ENCODE results near the gene SWT1.

The SWT1 gene

GRCh38 chr1:185268352-185268751 is 111.4 kb downstream of the SWT1 start:
- no peak overlapping the region for H3K27ac Mint-ChIP-seq
- H3K4me1 Mint-ChIP-seq = no peaks in the 10 kb centered on the region
- H3K36me3 Mint-ChIP-seq = no peaks in the 10 kb centered on the region
- H3K27me3 Mint-ChIP-seq = no peaks in the 10 kb centered on the region
- no peak overlapping the region for H3K4me3 Mint-ChIP-seq
- no peak for DNase-seq
- H3K9me3 Mint-ChIP-seq = no peaks in the 10 kb centered on the region
- no peak for ATAC-seq (replicated peaks)

- H3K27me3 Mint-ChIP-seq = no peaks in the 10 kb centered on the region
- H3K27ac Mint-ChIP-seq = no peak overlapping the region
- no peak overlapping the region for H3K4me3 Mint-ChIP-seq
- no peak for DNase-seq
- H3K36me3 Mint-ChIP-seq = no peaks in the 10 kb centered on the region
- no peak for ATAC-seq (replicated peaks)
- H3K9me3 Mint-ChIP-seq = no peaks in the 10 kb centered on the region
- no peaks in the 10 kb centered on the region for H3K4me1 Mint-ChIP-seq
Measured at GRCh38 chr1:185271921-185272320, 115.0 kb downstream of the SWT1 start.

GRCh38 chr1:185279571-185279970 is 122.6 kb downstream of the SWT1 start:
- H3K9me3 Mint-ChIP-seq = no peaks in the 10 kb centered on the region
- H3K27ac Mint-ChIP-seq = no peak overlapping the region
- H3K36me3 Mint-ChIP-seq = peaks cover 14 to 24% of the 10 kb centered on the region in 2 donors
- DNase-seq (no peak), ATAC-seq (replicated peaks) (no peak)
- no peak overlapping the region for H3K4me3 Mint-ChIP-seq
- H3K4me1 Mint-ChIP-seq = peaks cover 1 to 11% of the 10 kb centered on the region in 2 donors
- no peaks in the 10 kb centered on the region for H3K27me3 Mint-ChIP-seq

- ATAC-seq (replicated peaks) = no peak
- H3K36me3 Mint-ChIP-seq = peaks cover 14 to 24% of the 10 kb centered on the region in 2 donors
- no peaks in the 10 kb centered on the region for H3K9me3 Mint-ChIP-seq
- DNase-seq = no peak
- peaks cover 1 to 11% of the 10 kb centered on the region in 2 donors for H3K4me1 Mint-ChIP-seq
- H3K27me3 Mint-ChIP-seq = no peaks in the 10 kb centered on the region
- H3K27ac Mint-ChIP-seq = no peak overlapping the region
- no peak overlapping the region for H3K4me3 Mint-ChIP-seq
Measured at GRCh38 chr1:185280589-185280988, 123.6 kb downstream of the SWT1 start.

- Mint-ChIP-seq H3K36me3 (peaks cover 14 to 24% of the 10 kb centered on the region in 2 donors), H3K27ac (no peak overlapping the region), H3K9me3 (no peaks in the 10 kb centered on the region), H3K27me3 (no peaks in the 10 kb centered on the region), H3K4me3 (no peak overlapping the region), H3K4me1 (peaks cover 1 to 11% of the 10 kb centered on the region in 2 donors)
- no peak for DNase-seq
- ATAC-seq (replicated peaks) = peak; percentile 74 to 80
Measured at GRCh38 chr1:185281245-185281644, 124.3 kb downstream of the SWT1 start.

- Mint-ChIP-seq H3K4me3 (no peak overlapping the region), H3K9me3 (no peaks in the 10 kb centered on the region), H3K4me1 (peaks cover 1 to 11% of the 10 kb centered on the region in 2 donors), H3K27me3 (no peaks in the 10 kb centered on the region), H3K36me3 (peaks cover 9 to 25% of the 10 kb centered on the region in 2 donors), H3K27ac (no peak overlapping the region)
- DNase-seq (no peak), ATAC-seq (replicated peaks) (no peak)
Measured at GRCh38 chr1:185284116-185284515, 127.1 kb downstream of the SWT1 start.

GRCh38 chr1:185284533-185285276 is 127.7 kb downstream of the SWT1 start:
- peaks cover 1 to 11% of the 10 kb centered on the region in 2 donors for H3K4me1 Mint-ChIP-seq
- DNase-seq (no peak), ATAC-seq (replicated peaks) (no peak)
- no peak overlapping the region for H3K4me3 Mint-ChIP-seq
- H3K27me3 Mint-ChIP-seq = no peaks in the 10 kb centered on the region
- peaks cover 3% of the 10 kb centered on the region in 2 donors for H3K9me3 Mint-ChIP-seq
- H3K36me3 Mint-ChIP-seq = peaks cover 13 to 29% of the 10 kb centered on the region in 2 donors
- no peak overlapping the region for H3K27ac Mint-ChIP-seq

GRCh38 chr1:185287451-185287850 is 130.5 kb downstream of the SWT1 start:
- Mint-ChIP-seq H3K9me3 (peaks cover 5% of the 10 kb centered on the region in 2 donors), H3K36me3 (peaks cover 10 to 23% of the 10 kb centered on the region in 2 donors), H3K27ac (no peak overlapping the region), H3K4me1 (peaks cover 2 to 9% of the 10 kb centered on the region in 2 donors), H3K27me3 (no peaks in the 10 kb centered on the region), H3K4me3 (no peak overlapping the region)
- no peak for ATAC-seq (replicated peaks)
- DNase-seq = no peak

- H3K4me3 Mint-ChIP-seq = no peak overlapping the region
- no peaks in the 10 kb centered on the region for H3K27me3 Mint-ChIP-seq
- peaks cover 3 to 17% of the 10 kb centered on the region in 2 donors for H3K4me1 Mint-ChIP-seq
- ATAC-seq (replicated peaks) (no peak), DNase-seq (no peak)
- H3K36me3 Mint-ChIP-seq = peaks cover 8 to 26% of the 10 kb centered on the region in 2 donors
- no peak overlapping the region for H3K27ac Mint-ChIP-seq
- H3K9me3 Mint-ChIP-seq = peaks cover 5% of the 10 kb centered on the region in 2 donors
Measured at GRCh38 chr1:185288435-185288834, 131.5 kb downstream of the SWT1 start.

GRCh38 chr1:185289880-185290279 is 132.9 kb downstream of the SWT1 start:
- Mint-ChIP-seq H3K27me3 (no peaks in the 10 kb centered on the region), H3K4me1 (peaks cover 6 to 17% of the 10 kb centered on the region in 2 donors), H3K4me3 (no peak overlapping the region), H3K36me3 (peaks cover 15 to 34% of the 10 kb centered on the region in 2 donors), H3K27ac (no peak overlapping the region), H3K9me3 (peaks cover 5% of the 10 kb centered on the region in 2 donors)
- ATAC-seq (replicated peaks) = no peak
- no peak for DNase-seq

GRCh38 chr1:185291159-185291558 is 134.2 kb downstream of the SWT1 start:
- DNase-seq (no peak), ATAC-seq (replicated peaks) (peak; percentile 57 to 63)
- Mint-ChIP-seq H3K4me3 (no peak overlapping the region), H3K27me3 (no peaks in the 10 kb centered on the region), H3K27ac (no peak overlapping the region), H3K9me3 (peaks cover 5% of the 10 kb centered on the region in 2 donors), H3K36me3 (peaks cover 15 to 40% of the 10 kb centered on the region in 2 donors), H3K4me1 (peaks cover 6 to 17% of the 10 kb centered on the region in 2 donors)

- no peak overlapping the region for H3K4me3 Mint-ChIP-seq
- peaks cover 5% of the 10 kb centered on the region in 2 donors for H3K9me3 Mint-ChIP-seq
- H3K4me1 Mint-ChIP-seq = peaks cover 6 to 17% of the 10 kb centered on the region in 2 donors
- ATAC-seq (replicated peaks) = peak in 1 of 2 donors; percentile 46
- H3K27me3 Mint-ChIP-seq = no peaks in the 10 kb centered on the region
- H3K36me3 Mint-ChIP-seq = peaks cover 15 to 40% of the 10 kb centered on the region in 2 donors
- DNase-seq = no peak
- H3K27ac Mint-ChIP-seq = no peak overlapping the region
Measured at GRCh38 chr1:185291652-185292051, 134.7 kb downstream of the SWT1 start.

- DNase-seq (no peak), ATAC-seq (replicated peaks) (peak in 1 of 2 donors; percentile 50)
- Mint-ChIP-seq H3K9me3 (peaks cover 5% of the 10 kb centered on the region in 2 donors), H3K27ac (peak overlapping the region; percentile 59), H3K4me1 (peaks cover 6 to 17% of the 10 kb centered on the region in 2 donors), H3K27me3 (no peaks in the 10 kb centered on the region), H3K36me3 (peaks cover 15 to 38% of the 10 kb centered on the region in 2 donors), H3K4me3 (no peak overlapping the region)
Measured at GRCh38 chr1:185292237-185292636, 135.3 kb downstream of the SWT1 start.

- Mint-ChIP-seq H3K9me3 (peaks cover 5% of the 10 kb centered on the region in 2 donors), H3K27ac (no peak overlapping the region), H3K27me3 (no peaks in the 10 kb centered on the region), H3K4me1 (peaks cover 6 to 17% of the 10 kb centered on the region in 2 donors), H3K36me3 (peaks cover 25 to 41% of the 10 kb centered on the region in 2 donors), H3K4me3 (no peak overlapping the region)
- ATAC-seq (replicated peaks) (no peak), DNase-seq (no peak)
Measured at GRCh38 chr1:185293967-185294542, 137.1 kb downstream of the SWT1 start.

GRCh38 chr1:185295091-185295490 is 138.1 kb downstream of the SWT1 start:
- no peak overlapping the region for H3K27ac Mint-ChIP-seq

More at GRCh38 chr1:185295091-185295490, 138.1 kb downstream of the SWT1 start:
- ATAC-seq (replicated peaks) (no peak), DNase-seq (no peak)
- H3K36me3 Mint-ChIP-seq = peaks cover 22 to 37% of the 10 kb centered on the region in 2 donors
- no peaks in the 10 kb centered on the region for H3K27me3 Mint-ChIP-seq
- no peak overlapping the region for H3K4me3 Mint-ChIP-seq
- H3K9me3 Mint-ChIP-seq = no peaks in the 10 kb centered on the region
- peaks cover 6 to 17% of the 10 kb centered on the region in 2 donors for H3K4me1 Mint-ChIP-seq

Data from stimulated activated naive B cell treated with anti-CD40 and anti-IgM and Interleukin-4, amounts not matched to agents 10 μg/mL and 1 μg/mL and 100 μg/mL, for 72 hours (primary cell).